Liver (tissue), 9 donors: ENCODE results near the gene LSM4. TPM values are rescaled to one million over a fixed set of nuclear protein-coding genes. Genes with fewer than 3 reads are reported as not detected.

ENCODE experiments used
- DNase-seq: peaks from one replicate; pipeline ENCODE4 v3.0.0-alpha.2; 2017; ENCODE audit warnings: low spot score
- H3K27ac ChIP-seq, 2 donors: one replicate each; pipeline ENCODE4 v1.7.0; 2013; ENCODE audit warnings: inconsistent platforms in 2 of 2, low read length in 2 of 2, control low read depth in 1 of 2, low read depth in 1 of 2, mild to moderate bottlenecking in 1 of 2
- H3K27me3 ChIP-seq, 4 donors: one replicate each; pipeline versions ENCODE4 v1.6.1 to v1.7.0; 2013; ENCODE audit warnings: low read length in 3 of 4, inconsistent platforms in 1 of 4, mild to moderate bottlenecking in 1 of 4, moderate library complexity in 1 of 4; ENCODE audit not compliant: control insufficient read depth in 4 of 4, insufficient read depth in 4 of 4
- H3K36me3 ChIP-seq, 4 donors: one replicate each; pipeline versions ENCODE4 v1.6.1 to v1.7.0; 2013; ENCODE audit warnings: low read length in 3 of 4, mild to moderate bottlenecking in 3 of 4, low read depth in 1 of 4, moderate library complexity in 1 of 4; ENCODE audit not compliant: control insufficient read depth in 4 of 4, insufficient read depth in 3 of 4
- H3K4me1 ChIP-seq, 4 donors: one replicate each; pipeline versions ENCODE4 v1.6.1 to v1.7.0; 2013; ENCODE audit warnings: low read length in 3 of 4, mild to moderate bottlenecking in 3 of 4, moderate library complexity in 1 of 4; ENCODE audit not compliant: control insufficient read depth in 4 of 4, insufficient read depth in 4 of 4
- H3K4me3 ChIP-seq, 3 donors: one replicate each; pipeline versions ENCODE4 v1.6.1 to v1.7.0; 2013; ENCODE audit warnings: low read length in 3 of 3, control low read depth in 1 of 3, low read depth in 1 of 3, mild to moderate bottlenecking in 1 of 3
- H3K9ac ChIP-seq, 2 donors: one replicate each; pipeline ENCODE4 v1.7.0; 2013; ENCODE audit warnings: low read length in 2 of 2, mild to moderate bottlenecking in 2 of 2, moderate library complexity in 2 of 2, control low read depth in 1 of 2, low read depth in 1 of 2
- H3K9me3 ChIP-seq, 4 donors: one replicate each; pipeline versions ENCODE4 v1.6.1 to v1.7.0; 2013; ENCODE audit warnings: low read length in 3 of 4; ENCODE audit not compliant: control insufficient read depth in 4 of 4
- FOXA1 ChIP-seq: IDR thresholded peaks from 2 replicates; pipeline ENCODE4 v1.6.1; 2016; ENCODE audit warnings: antibody characterized with exemption
- GABPA ChIP-seq, 2 donors: IDR thresholded peaks in 1 of 2; conservative IDR thresholded peaks in 1 of 2; 2 replicates each; pipeline ENCODE4 v1.6.1; 2016; ENCODE audit warnings: antibody characterized with exemption in 2 of 2, mild to moderate bottlenecking in 1 of 2, moderate library complexity in 1 of 2
- HNF4A ChIP-seq, 2 donors: conservative IDR thresholded peaks; 2 replicates each; pipeline ENCODE4 v1.6.1; 2016; ENCODE audit warnings: antibody characterized with exemption in 2 of 2, mild to moderate bottlenecking in 2 of 2
- HNF4G ChIP-seq: IDR thresholded peaks from 2 replicates; pipeline ENCODE4 v1.6.1; 2016; ENCODE audit warnings: antibody characterized with exemption
- RAD21 ChIP-seq, 2 donors: IDR thresholded peaks; 2 replicates each; pipeline ENCODE4 v1.6.1; 2016; ENCODE audit warnings: antibody characterized with exemption in 2 of 2, mild to moderate bottlenecking in 2 of 2
- RXRA ChIP-seq, 2 donors: IDR thresholded peaks; 2 replicates each; pipeline ENCODE4 v1.6.1; 2017 to 2018; ENCODE audit warnings: antibody characterized with exemption in 2 of 2, mild to moderate bottlenecking in 1 of 2
- SP1 ChIP-seq: IDR thresholded peaks from 2 replicates; pipeline ENCODE4 v1.6.1; 2018; ENCODE audit warnings: antibody characterized with exemption, mild to moderate bottlenecking
- TAF1 ChIP-seq: conservative IDR thresholded peaks from 2 replicates; pipeline ENCODE4 v1.6.1; 2016; ENCODE audit warnings: antibody characterized with exemption, mild to moderate bottlenecking
- WGBS: extraction: QIAGEN DNeasy Blood & Tissue Kit; methylation state at CpG from one replicate; pipeline ENCODE4 v1.1.7; 2013; 5-methylcytosine and 5-hydroxymethylcytosine counted together
- polyA plus RNA-seq, 2 donors: library from polyadenylated mRNA; stranded (reverse) in 1 of 2; unstranded in 1 of 2; fragments of 200-250 nt in 1 of 2; fragments of >200 nt in 1 of 2; fragmentation: Nextera tagmentation in 1 of 2; extraction: Ambion mirVana in 1 of 2; gene quantifications; one replicate each; pipeline versions ENCODE4 v1.2.1 to v1.2.3, GENCODE V29; 2013 to 2015
- total RNA-seq, 2 donors: library from RNA; depleted of rRNA; stranded (reverse); fragments of >200 nt; gene quantifications; one replicate each; pipeline ENCODE4 v1.2.3, GENCODE V29; 2014
- TF ChIP-seq, protein P1 (sequence below): IDR thresholded peaks from 2 replicates; pipeline ENCODE4 v1.6.1; 2016; ENCODE audit warnings: antibody characterized with exemption
- TF ChIP-seq, protein P2 (sequence below): IDR thresholded peaks from 2 replicates; pipeline ENCODE4 v1.6.1; 2016; ENCODE audit warnings: antibody characterized with exemption
- TF ChIP-seq, protein P3 (sequence below): IDR thresholded peaks from 2 replicates; pipeline ENCODE4 v1.6.1; 2016; ENCODE audit warnings: antibody characterized with exemption, mild to moderate bottlenecking
- TF ChIP-seq, protein P4 (sequence below): fragments of 150-350 bp; IDR thresholded peaks from 2 replicates; pipeline ENCODE4 v1.5.1; 2017; ENCODE audit warnings: improper control_type of control experiment, low read depth, low read length; ENCODE audit not compliant: missing input control
- TF ChIP-seq, protein P5 (sequence below): IDR thresholded peaks from 2 replicates; pipeline ENCODE4 v1.6.1; 2016; ENCODE audit warnings: antibody characterized with exemption
- donor health status: healthy.
- donor health status: healthy.
- donor health status: healthy.
- donor health status: healthy.
- donor health status: healthy.

Gene LSM4
- total and polyA plus RNA-seq, 4 donors = 42.4 to 100 (median 75.1) TPM

DNA sequence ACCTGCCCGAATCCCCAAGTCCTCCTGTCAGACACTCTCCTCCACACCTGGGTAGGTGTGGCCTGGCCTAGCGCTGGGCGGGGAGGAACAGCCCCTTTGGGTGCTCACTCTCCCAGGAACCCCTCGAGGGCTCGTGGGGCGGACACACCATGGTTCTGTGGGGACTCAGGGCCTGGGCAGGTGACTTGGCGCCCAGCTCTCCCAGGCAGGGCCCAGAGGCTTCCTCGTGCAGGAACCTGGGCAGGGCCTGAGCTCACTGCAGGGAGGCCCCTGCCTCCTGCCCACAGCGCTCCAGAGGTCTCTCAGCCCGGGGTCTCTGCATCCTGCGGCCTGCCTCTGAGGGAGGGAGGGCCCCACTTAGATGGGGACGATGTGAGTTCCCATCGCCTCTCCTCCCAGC lies 11.9 kb downstream of the LSM4 start:
- H3K4me1 ChIP-seq = peaks cover 6 to 33% (median 18%) of the 10 kb centered on the region in 4 donors
- no peak overlapping the region for H3K27ac ChIP-seq

More for the DNA sequence above, 11.9 kb downstream of the LSM4 start:
- Histone ChIP-seq H3K9me3 (no peaks in the 10 kb centered on the region), H3K4me3 (no peak overlapping the region), H3K27me3 (no peaks in the 10 kb centered on the region), H3K9ac (no peak overlapping the region), H3K36me3 (peaks cover 0 to 3% (median under 1%) of the 10 kb centered on the region in 4 donors)
- TF ChIP-seq GABPA (IDR thresholded peaks at IDR 0.05 in 1 of 2, conservative IDR thresholded peaks at IDR 0.05 in 1 of 2) = no peak
- TF ChIP-seq, protein P1, sequence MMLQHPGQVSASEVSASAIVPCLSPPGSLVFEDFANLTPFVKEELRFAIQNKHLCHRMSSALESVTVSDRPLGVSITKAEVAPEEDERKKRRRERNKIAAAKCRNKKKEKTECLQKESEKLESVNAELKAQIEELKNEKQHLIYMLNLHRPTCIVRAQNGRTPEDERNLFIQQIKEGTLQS = no peak
- TF ChIP-seq, protein P2, sequence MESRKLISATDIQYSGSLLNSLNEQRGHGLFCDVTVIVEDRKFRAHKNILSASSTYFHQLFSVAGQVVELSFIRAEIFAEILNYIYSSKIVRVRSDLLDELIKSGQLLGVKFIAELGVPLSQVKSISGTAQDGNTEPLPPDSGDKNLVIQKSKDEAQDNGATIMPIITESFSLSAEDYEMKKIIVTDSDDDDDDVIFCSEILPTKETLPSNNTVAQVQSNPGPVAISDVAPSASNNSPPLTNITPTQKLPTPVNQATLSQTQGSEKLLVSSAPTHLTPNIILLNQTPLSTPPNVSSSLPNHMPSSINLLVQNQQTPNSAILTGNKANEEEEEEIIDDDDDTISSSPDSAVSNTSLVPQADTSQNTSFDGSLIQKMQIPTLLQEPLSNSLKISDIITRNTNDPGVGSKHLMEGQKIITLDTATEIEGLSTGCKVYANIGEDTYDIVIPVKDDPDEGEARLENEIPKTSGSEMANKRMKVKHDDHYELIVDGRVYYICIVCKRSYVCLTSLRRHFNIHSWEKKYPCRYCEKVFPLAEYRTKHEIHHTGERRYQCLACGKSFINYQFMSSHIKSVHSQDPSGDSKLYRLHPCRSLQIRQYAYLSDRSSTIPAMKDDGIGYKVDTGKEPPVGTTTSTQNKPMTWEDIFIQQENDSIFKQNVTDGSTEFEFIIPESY = no peak
- TF ChIP-seq RAD21 (IDR thresholded peaks at IDR 0.05) = no peak
- no peak for TF ChIP-seq HNF4A (conservative IDR thresholded peaks at IDR 0.05)
- no peak for TF ChIP-seq HNF4G
- TF ChIP-seq, protein P3, sequence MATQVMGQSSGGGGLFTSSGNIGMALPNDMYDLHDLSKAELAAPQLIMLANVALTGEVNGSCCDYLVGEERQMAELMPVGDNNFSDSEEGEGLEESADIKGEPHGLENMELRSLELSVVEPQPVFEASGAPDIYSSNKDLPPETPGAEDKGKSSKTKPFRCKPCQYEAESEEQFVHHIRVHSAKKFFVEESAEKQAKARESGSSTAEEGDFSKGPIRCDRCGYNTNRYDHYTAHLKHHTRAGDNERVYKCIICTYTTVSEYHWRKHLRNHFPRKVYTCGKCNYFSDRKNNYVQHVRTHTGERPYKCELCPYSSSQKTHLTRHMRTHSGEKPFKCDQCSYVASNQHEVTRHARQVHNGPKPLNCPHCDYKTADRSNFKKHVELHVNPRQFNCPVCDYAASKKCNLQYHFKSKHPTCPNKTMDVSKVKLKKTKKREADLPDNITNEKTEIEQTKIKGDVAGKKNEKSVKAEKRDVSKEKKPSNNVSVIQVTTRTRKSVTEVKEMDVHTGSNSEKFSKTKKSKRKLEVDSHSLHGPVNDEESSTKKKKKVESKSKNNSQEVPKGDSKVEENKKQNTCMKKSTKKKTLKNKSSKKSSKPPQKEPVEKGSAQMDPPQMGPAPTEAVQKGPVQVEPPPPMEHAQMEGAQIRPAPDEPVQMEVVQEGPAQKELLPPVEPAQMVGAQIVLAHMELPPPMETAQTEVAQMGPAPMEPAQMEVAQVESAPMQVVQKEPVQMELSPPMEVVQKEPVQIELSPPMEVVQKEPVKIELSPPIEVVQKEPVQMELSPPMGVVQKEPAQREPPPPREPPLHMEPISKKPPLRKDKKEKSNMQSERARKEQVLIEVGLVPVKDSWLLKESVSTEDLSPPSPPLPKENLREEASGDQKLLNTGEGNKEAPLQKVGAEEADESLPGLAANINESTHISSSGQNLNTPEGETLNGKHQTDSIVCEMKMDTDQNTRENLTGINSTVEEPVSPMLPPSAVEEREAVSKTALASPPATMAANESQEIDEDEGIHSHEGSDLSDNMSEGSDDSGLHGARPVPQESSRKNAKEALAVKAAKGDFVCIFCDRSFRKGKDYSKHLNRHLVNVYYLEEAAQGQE = no peak
- TF ChIP-seq RXRA (IDR thresholded peaks at IDR 0.05) = no peak
- TF ChIP-seq, protein P4, sequence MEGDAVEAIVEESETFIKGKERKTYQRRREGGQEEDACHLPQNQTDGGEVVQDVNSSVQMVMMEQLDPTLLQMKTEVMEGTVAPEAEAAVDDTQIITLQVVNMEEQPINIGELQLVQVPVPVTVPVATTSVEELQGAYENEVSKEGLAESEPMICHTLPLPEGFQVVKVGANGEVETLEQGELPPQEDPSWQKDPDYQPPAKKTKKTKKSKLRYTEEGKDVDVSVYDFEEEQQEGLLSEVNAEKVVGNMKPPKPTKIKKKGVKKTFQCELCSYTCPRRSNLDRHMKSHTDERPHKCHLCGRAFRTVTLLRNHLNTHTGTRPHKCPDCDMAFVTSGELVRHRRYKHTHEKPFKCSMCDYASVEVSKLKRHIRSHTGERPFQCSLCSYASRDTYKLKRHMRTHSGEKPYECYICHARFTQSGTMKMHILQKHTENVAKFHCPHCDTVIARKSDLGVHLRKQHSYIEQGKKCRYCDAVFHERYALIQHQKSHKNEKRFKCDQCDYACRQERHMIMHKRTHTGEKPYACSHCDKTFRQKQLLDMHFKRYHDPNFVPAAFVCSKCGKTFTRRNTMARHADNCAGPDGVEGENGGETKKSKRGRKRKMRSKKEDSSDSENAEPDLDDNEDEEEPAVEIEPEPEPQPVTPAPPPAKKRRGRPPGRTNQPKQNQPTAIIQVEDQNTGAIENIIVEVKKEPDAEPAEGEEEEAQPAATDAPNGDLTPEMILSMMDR = no peak
- TF ChIP-seq TAF1 = no peak
- TF ChIP-seq FOXA1 = no peak
- TF ChIP-seq, protein P5, sequence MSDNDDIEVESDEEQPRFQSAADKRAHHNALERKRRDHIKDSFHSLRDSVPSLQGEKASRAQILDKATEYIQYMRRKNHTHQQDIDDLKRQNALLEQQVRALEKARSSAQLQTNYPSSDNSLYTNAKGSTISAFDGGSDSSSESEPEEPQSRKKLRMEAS = no peak
- TF ChIP-seq SP1 = no peak
- WGBS = 94% methylated on average over 13 of the region's 13 CpGs
- DNase-seq = no peak
